Activated gamma-delta T cell (primary cell): ENCODE data around the gene TPTE.
A peak's percentile ranks its signal among the peaks of the same experiment; 100 is the strongest.
"Not testable (repeated sequence)": the region's sequence is repeated elsewhere in the genome, so short reads cannot be mapped to it uniquely, and the experiment has no call there.

Experiments used
- DNase-seq: peaks from one replicate; lab custom pipeline; 2025; lab: John Stamatoyannopoulos, UW

Gene TPTE

GRCh38 chr21:10617133-10617752 lies 95.9 kb downstream of the TPTE start:
- DNase-seq = not testable (repeated sequence)

- peak; percentile 3 for DNase-seq
Measured at GRCh38 chr21:10627316-10627863, 106.0 kb downstream of the TPTE start.

DNA sequence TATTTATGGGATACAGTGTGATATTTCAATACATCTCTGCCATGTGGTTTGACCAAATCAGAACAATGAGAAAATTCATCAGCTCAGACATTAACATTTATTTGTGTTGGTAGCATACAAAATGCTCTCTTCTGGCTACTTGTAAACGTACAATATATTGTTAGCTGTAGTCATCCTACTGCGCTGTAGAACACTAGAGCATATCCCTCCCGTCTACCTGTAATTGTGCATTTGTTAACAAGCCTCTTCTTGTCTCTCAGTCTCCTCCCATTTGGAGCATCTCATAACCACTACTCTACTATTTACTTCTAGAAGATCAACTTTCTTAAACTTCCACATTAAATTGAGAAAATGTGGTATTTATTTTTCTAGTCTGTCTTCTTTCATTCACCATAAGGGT lies 107.9 kb downstream of the TPTE start:
- not testable (repeated sequence) for DNase-seq

DNA sequence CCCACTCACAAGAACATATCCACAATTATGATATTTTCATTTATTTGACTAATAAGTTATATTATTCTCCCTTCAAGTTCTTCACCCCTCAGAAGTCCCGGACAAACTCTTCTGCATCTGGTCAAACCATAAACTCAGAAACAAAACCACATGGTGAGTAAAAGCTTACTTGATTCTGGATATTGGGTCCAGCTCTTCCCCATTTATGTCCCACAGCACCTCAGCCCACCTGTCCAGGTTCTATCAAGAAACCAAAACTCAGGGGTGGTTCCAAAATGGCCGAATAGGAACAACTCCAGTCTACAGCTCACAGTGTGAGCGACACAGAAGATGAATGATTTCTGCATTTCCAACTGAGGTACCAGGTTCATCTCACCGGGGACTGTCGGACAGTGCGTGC lies 109.4 kb downstream of the TPTE start:
- not testable (repeated sequence) for DNase-seq

- DNase-seq = not testable (repeated sequence)
Measured at GRCh38 chr21:10631316-10631715, 109.9 kb downstream of the TPTE start.

- not testable (repeated sequence) for DNase-seq
Measured at GRCh38 chr21:10638144-10638543, 116.8 kb downstream of the TPTE start.

GRCh38 chr21:10639123-10639522 lies 117.7 kb downstream of the TPTE start:
- DNase-seq = no peak

DNA sequence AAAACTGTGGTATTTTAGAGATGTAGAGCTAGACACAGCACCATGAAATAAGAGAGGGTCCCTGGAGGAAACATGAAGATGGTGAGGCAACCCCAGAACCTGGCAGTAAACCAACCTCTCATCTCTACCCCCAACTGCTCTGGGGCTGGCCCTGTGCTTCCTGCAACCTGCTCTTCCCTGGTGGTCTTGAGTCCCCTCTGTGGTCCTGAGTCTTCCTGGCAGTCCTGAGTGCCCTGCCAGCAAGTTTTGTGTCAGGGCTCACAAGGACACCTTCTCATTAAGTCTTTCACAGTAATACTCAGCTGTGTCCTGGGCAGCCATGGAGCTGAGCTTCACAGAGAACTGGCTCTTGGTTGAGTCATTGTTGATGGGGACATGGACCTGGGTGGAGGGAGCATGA lies 118.4 kb downstream of the TPTE start:
- DNase-seq = not testable (repeated sequence)

- no peak for DNase-seq
Measured at GRCh38 chr21:10640446-10640845, 119.1 kb downstream of the TPTE start.

- DNase-seq = no peak
Measured at GRCh38 chr21:10641107-10641506, 119.7 kb downstream of the TPTE start.

- DNase-seq = not testable (repeated sequence)
Measured at GRCh38 chr21:10645667-10646066, 124.3 kb downstream of the TPTE start.

DNA sequence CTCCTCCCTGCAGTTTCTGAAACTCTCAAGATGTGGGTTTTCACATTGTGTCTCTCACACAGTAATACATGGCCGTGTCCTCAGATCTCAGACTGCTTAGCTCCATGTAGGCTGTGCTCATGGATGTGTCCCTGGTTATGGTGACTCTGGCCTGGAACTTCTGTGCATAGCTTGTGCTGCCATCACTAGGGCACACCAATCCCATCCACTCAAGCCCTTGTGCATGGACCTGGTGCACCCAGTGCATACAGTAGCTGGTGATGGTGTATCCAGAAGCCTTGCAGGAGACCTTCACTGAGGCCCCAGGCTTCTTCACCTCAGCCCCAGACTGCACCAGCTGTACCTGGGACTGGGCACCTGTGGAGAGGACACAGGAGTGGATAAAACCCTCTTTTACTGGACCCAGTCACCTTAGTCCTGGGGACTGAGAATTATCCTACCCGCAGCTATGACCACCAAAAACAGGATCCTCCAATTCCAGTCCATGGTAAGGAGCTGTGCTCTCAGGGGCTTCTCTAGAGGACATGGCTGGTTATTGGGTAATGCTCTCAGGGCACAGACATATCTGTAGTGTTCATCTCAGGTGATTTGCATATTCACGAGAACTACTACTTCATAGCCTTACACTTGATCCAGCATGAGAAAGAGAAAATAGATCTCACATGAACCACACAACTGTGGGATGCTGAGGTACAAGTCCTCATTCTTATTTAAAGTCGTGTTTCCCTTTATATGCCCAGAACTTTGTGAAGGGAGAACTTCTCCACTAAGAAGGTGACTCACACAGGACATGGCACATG lies 128.2 kb downstream of the TPTE start:
- not testable (repeated sequence) for DNase-seq

- DNase-seq = not testable (repeated sequence)
Measured at GRCh38 chr21:10650297-10650696, 128.9 kb downstream of the TPTE start.
